ENCODE data around the gene SSBP3. TPM values are rescaled to one million over a fixed set of nuclear protein-coding genes. Genes with fewer than 3 reads are reported as not detected.

Gene SSBP3
- total RNA-seq, 2 experiments from 2014 or later, result 16.5 to 44.9 TPM

GRCh38 chr1:54401799-54402198, 4.4 kb downstream of the SSBP3 start:
- no peak overlapping the region for H2AFZ ChIP-seq (ENCODE audit: low read length)
- no peak for TF ChIP-seq EZH2phosphoT487 (IDR thresholded peaks at IDR 0.05; ENCODE audit: borderline replicate concordance, low read depth, low read length)
- TF ChIP-seq, protein P1, sequence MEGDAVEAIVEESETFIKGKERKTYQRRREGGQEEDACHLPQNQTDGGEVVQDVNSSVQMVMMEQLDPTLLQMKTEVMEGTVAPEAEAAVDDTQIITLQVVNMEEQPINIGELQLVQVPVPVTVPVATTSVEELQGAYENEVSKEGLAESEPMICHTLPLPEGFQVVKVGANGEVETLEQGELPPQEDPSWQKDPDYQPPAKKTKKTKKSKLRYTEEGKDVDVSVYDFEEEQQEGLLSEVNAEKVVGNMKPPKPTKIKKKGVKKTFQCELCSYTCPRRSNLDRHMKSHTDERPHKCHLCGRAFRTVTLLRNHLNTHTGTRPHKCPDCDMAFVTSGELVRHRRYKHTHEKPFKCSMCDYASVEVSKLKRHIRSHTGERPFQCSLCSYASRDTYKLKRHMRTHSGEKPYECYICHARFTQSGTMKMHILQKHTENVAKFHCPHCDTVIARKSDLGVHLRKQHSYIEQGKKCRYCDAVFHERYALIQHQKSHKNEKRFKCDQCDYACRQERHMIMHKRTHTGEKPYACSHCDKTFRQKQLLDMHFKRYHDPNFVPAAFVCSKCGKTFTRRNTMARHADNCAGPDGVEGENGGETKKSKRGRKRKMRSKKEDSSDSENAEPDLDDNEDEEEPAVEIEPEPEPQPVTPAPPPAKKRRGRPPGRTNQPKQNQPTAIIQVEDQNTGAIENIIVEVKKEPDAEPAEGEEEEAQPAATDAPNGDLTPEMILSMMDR (conservative IDR thresholded peaks at IDR 0.05; ENCODE audit: low read length), result no peak
- ChIA-PET POLR2A (interaction anchor here (1.1 kb wide), 1 partner anchor 23 kb away, joined by 3 read pairs; no protein-coding TSS in a partner anchor), CTCF (ENCODE audit: unreplicated experiment) (no interaction called here)
- no peak for DNase-seq (ENCODE audit: low spot score)
- no peaks in the 10 kb centered on the region for H3K9me3 ChIP-seq (ENCODE audit: low read length)
- H3K36me3 ChIP-seq (ENCODE audit: insufficient read depth, low read length), result peaks cover 68% of the 10 kb centered on the region
- H3K9me2 ChIP-seq (ENCODE audit: insufficient read depth, low read length), result no peaks in the 10 kb centered on the region
- H3K4me2 ChIP-seq (ENCODE audit: low read length), result no peak overlapping the region
- no peaks in the 10 kb centered on the region; the same call in 1 of the 2 replicates for H4K20me1 ChIP-seq (ENCODE audit: insufficient read depth, low read length)
- intact Hi-C loops (cut with micrococcal nuclease; ENCODE audit: unreplicated experiment), result no loop called here
- H3K4me1 ChIP-seq (ENCODE audit: insufficient read depth, low read length, poor library complexity, severe bottlenecking), result peaks cover 28% of the 10 kb centered on the region
- peaks cover 12% of the 10 kb centered on the region; the same call in 1 of the 2 replicates for H3K79me2 ChIP-seq (ENCODE audit: insufficient read depth, low read depth, low read length)
- no TSS peak for BruUV-seq (replicated peaks)
- H3K4me3 ChIP-seq (ENCODE audit: low read depth, low read length, poor library complexity, severe bottlenecking), result no peak overlapping the region
- H3K27ac ChIP-seq (ENCODE audit: low read depth, low read length, poor library complexity, severe bottlenecking), result no peak overlapping the region

DNA sequence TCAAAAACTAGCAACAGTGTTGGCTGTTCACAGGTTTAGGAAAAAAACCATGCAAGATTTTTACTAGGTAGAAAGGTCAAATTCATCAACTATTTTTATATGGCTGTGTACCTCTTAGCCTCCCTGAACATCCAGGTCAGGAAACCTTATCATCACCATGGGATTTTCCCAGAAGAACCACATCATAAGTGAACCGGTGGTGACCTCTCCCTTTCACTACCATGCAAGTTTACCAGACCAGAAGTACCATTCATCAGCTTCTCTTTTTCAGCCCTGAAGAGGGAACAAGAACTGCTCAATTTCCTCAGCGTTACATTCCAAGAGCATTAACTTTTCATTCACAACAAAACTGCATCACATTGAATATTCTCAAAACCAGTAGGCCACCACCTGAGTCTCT, 5.9 kb downstream of the SSBP3 start:
- H3K4me2 ChIP-seq (ENCODE audit: low read length), result no peak overlapping the region

GRCh38 chr1:54399765-54400164, 6.4 kb downstream of the SSBP3 start:
- CTCF ChIA-PET (ENCODE audit: unreplicated experiment), result no interaction called here
- no peak overlapping the region for H3K4me2 ChIP-seq (ENCODE audit: low read length)
- H3K36me3 ChIP-seq (ENCODE audit: insufficient read depth, low read length), result peaks cover 86% of the 10 kb centered on the region
- BruUV-seq (replicated peaks), result no TSS peak
- H2AFZ ChIP-seq (ENCODE audit: low read length), result no peak overlapping the region
- POLR2A ChIA-PET, result no interaction called here
- no peak overlapping the region for H3K4me3 ChIP-seq (ENCODE audit: low read depth, low read length, poor library complexity, severe bottlenecking)
- H3K9me3 ChIP-seq (ENCODE audit: low read length), result no peaks in the 10 kb centered on the region
- intact Hi-C loops (cut with micrococcal nuclease; ENCODE audit: unreplicated experiment), result no loop called here
- H3K4me1 ChIP-seq (ENCODE audit: insufficient read depth, low read length, poor library complexity, severe bottlenecking), result peaks cover 21% of the 10 kb centered on the region
- peaks cover 15% of the 10 kb centered on the region; the same call in 1 of the 2 replicates for H3K79me2 ChIP-seq (ENCODE audit: insufficient read depth, low read depth, low read length)
- H4K20me1 ChIP-seq (ENCODE audit: insufficient read depth, low read length), result no peaks in the 10 kb centered on the region; the same call in 1 of the 2 replicates
- no peak overlapping the region for H3K27ac ChIP-seq (ENCODE audit: low read depth, low read length, poor library complexity, severe bottlenecking)
- TF ChIP-seq EZH2phosphoT487 (IDR thresholded peaks at IDR 0.05; ENCODE audit: borderline replicate concordance, low read depth, low read length), result no peak
- H3K9me2 ChIP-seq (ENCODE audit: insufficient read depth, low read length), result no peaks in the 10 kb centered on the region
- no peak for DNase-seq (ENCODE audit: low spot score)

More for the DNA sequence above, 5.9 kb downstream of the SSBP3 start:
- peaks cover 81% of the 10 kb centered on the region for H3K36me3 ChIP-seq (ENCODE audit: insufficient read depth, low read length)
- no peak overlapping the region for H3K4me3 ChIP-seq (ENCODE audit: low read depth, low read length, poor library complexity, severe bottlenecking)
- no peak for TF ChIP-seq EZH2phosphoT487 (IDR thresholded peaks at IDR 0.05; ENCODE audit: borderline replicate concordance, low read depth, low read length)
- TF ChIP-seq, protein P1 (conservative IDR thresholded peaks at IDR 0.05; ENCODE audit: low read length), result no peak
- no peaks in the 10 kb centered on the region for H3K9me3 ChIP-seq (ENCODE audit: low read length)
- no TSS peak for BruUV-seq (replicated peaks)
- peaks cover 13% of the 10 kb centered on the region; the same call in 1 of the 2 replicates for H3K79me2 ChIP-seq (ENCODE audit: insufficient read depth, low read depth, low read length)
- intact Hi-C loops (cut with micrococcal nuclease; ENCODE audit: unreplicated experiment), result no loop called here
- H2AFZ ChIP-seq (ENCODE audit: low read length), result no peak overlapping the region
- no peak overlapping the region for H3K27ac ChIP-seq (ENCODE audit: low read depth, low read length, poor library complexity, severe bottlenecking)
- ChIA-PET CTCF (ENCODE audit: unreplicated experiment) (no interaction called here), POLR2A (no interaction called here)
- H4K20me1 ChIP-seq (ENCODE audit: insufficient read depth, low read length), result no peaks in the 10 kb centered on the region; the same call in 1 of the 2 replicates
- DNase-seq (ENCODE audit: low spot score), result no peak
- peaks cover 27% of the 10 kb centered on the region for H3K4me1 ChIP-seq (ENCODE audit: insufficient read depth, low read length, poor library complexity, severe bottlenecking)
- no peaks in the 10 kb centered on the region for H3K9me2 ChIP-seq (ENCODE audit: insufficient read depth, low read length)
